Measurements from ENCODE around the gene CACFD1. TPM values are rescaled to one million over a fixed set of nuclear protein-coding genes. Genes with fewer than 3 reads are reported as not detected.

CACFD1 gene
- total RNA-seq, 1 experiment from 2014 or later = 22.5 TPM

DNA sequence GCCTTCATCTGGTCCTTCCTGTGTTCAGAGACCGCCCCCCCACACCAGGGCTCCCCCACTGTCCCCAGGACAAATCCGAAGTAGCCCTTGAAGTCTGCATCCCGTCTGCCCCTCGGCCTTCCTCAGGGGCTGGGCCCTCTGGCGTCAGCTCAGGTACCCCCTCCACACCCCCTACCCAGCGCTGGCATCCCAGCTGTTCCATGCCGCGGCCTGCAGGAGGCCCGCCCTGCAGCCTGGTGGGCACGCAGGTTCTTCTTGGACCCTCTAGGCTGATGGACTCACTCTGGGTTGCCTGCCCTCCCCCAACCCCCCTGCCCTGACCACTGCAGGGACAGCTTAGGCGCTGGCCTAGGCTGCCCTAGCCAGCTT is 12.5 kb downstream of the CACFD1 start:
- Mint-ChIP-seq H3K36me3 (peaks cover 3% of the 10 kb centered on the region; the same call in 1 of the 2 replicates), H3K27ac (no peak overlapping the region), H3K4me1 (0 out of 2 replicates have a peak, but pooled peaks cover 2% of the 10 kb centered on the region), H3K27me3 (ENCODE audit: low read depth) (no peaks in the 10 kb centered on the region), H3K9me3 (no peaks in the 10 kb centered on the region), H3K4me3 (no peak overlapping the region)
- ATAC-seq (no peak), DNase-seq (ENCODE audit: low spot score) (no peak)
- ChIA-PET POLR2A (interaction anchor here (1.0 kb wide), 2 partner anchors 9 to 13 kb away, joined by 3 to 4 read pairs; partner anchors contain the start of gene CACFD1), CTCF (interaction anchor here (0.7 to 1.8 kb wide), 3 partner anchors 12 to 18 kb away, joined by 3 to 7 read pairs (median 3); partner anchors contain the start of gene CACFD1)
- TF ChIP-seq HMGA2 (CRISPR knock-in tag; IDR thresholded peaks at IDR 0.05) (no peak), ATF1 (CRISPR knock-in tag; IDR thresholded peaks at IDR 0.05) (no peak), ETV6 (CRISPR knock-in tag; IDR thresholded peaks at IDR 0.05) (no peak)

DNA sequence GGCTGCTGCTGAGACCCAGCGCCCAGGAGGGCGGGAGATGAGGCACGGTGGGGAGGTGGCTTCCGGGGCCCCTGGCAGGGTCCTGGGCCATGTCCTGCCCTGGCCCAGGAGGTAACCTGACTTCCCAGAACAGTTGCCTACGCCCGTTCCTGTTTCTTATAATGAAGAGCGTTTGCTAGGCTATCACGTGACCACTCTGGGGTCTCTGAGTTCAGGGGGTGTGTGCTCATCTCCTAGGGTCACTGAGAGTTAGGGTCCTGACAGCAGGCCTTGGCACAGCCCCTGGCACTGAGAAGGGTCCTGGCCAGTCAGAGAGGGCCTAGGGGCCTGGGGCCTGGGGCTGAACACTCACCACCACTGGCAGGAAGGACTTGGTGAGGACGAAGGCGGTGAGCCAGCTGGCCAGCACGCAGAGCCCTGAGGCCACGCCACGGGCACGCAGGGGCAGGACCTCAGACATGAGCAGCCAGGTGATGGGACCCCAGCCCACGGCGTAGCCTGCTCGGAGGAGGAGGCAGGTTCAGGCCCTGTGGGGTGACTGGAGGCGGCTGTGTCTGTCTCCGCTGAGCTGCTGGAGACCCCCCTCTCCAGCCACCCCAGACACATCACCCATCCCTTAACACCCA is 13.1 kb downstream of the CACFD1 start:
- POLR2A ChIA-PET = no interaction called here
- ATAC-seq = no peak
- no peak overlapping the region for H3K27ac Mint-ChIP-seq
- peaks cover 3% of the 10 kb centered on the region; the same call in 1 of the 2 replicates for H3K36me3 Mint-ChIP-seq
- H3K27me3 Mint-ChIP-seq (ENCODE audit: low read depth) = no peaks in the 10 kb centered on the region
- peaks cover 6% of the 10 kb centered on the region; the same call in 1 of the 2 replicates for H3K4me1 Mint-ChIP-seq
- H3K9me3 Mint-ChIP-seq = no peaks in the 10 kb centered on the region
- no peak overlapping the region for H3K4me3 Mint-ChIP-seq
- CTCF ChIA-PET = interaction anchor here (0.5 to 1.8 kb wide), 2 partner anchors 14 to 44 kb away, joined by 3 to 7 read pairs; no protein-coding TSS in a partner anchor
- no peak for DNase-seq (ENCODE audit: low spot score)
- TF ChIP-seq MXD4 (CRISPR knock-in tag; IDR thresholded peaks at IDR 0.05; ENCODE audit: borderline replicate concordance) (no peak), OVOL2 (CRISPR knock-in tag; IDR thresholded peaks at IDR 0.05; ENCODE audit: borderline replicate concordance) (no peak), JUN (CRISPR knock-in tag; IDR thresholded peaks at IDR 0.05) (no peak), GTF2I (CRISPR knock-in tag; conservative IDR thresholded peaks at IDR 0.05) (no peak), CREB1 (CRISPR knock-in tag; IDR thresholded peaks at IDR 0.05) (no peak), NFE2L1 (CRISPR knock-in tag; IDR thresholded peaks at IDR 0.05) (no peak), RORB (CRISPR knock-in tag; IDR thresholded peaks at IDR 0.05) (no peak), PRRX2 (CRISPR knock-in tag; IDR thresholded peaks at IDR 0.05) (no peak), ZNF232 (CRISPR knock-in tag; IDR thresholded peaks at IDR 0.05) (no peak), FOXJ3 (CRISPR knock-in tag; IDR thresholded peaks at IDR 0.05; ENCODE audit: borderline replicate concordance) (no peak)
- TF ChIP-seq, protein P1, sequence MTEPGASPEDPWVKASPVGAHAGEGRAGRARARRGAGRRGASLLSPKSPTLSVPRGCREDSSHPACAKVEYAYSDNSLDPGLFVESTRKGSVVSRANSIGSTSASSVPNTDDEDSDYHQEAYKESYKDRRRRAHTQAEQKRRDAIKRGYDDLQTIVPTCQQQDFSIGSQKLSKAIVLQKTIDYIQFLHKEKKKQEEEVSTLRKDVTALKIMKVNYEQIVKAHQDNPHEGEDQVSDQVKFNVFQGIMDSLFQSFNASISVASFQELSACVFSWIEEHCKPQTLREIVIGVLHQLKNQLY (CRISPR knock-in tag; IDR thresholded peaks at IDR 0.05) = no peak
- TF ChIP-seq, protein P2, sequence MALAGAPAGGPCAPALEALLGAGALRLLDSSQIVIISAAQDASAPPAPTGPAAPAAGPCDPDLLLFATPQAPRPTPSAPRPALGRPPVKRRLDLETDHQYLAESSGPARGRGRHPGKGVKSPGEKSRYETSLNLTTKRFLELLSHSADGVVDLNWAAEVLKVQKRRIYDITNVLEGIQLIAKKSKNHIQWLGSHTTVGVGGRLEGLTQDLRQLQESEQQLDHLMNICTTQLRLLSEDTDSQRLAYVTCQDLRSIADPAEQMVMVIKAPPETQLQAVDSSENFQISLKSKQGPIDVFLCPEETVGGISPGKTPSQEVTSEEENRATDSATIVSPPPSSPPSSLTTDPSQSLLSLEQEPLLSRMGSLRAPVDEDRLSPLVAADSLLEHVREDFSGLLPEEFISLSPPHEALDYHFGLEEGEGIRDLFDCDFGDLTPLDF (CRISPR knock-in tag; IDR thresholded peaks at IDR 0.05) = no peak
- TF ChIP-seq, protein P3, sequence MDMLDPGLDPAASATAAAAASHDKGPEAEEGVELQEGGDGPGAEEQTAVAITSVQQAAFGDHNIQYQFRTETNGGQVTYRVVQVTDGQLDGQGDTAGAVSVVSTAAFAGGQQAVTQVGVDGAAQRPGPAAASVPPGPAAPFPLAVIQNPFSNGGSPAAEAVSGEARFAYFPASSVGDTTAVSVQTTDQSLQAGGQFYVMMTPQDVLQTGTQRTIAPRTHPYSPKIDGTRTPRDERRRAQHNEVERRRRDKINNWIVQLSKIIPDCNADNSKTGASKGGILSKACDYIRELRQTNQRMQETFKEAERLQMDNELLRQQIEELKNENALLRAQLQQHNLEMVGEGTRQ (CRISPR knock-in tag; IDR thresholded peaks at IDR 0.05) = no peak
- TF ChIP-seq, protein P4, sequence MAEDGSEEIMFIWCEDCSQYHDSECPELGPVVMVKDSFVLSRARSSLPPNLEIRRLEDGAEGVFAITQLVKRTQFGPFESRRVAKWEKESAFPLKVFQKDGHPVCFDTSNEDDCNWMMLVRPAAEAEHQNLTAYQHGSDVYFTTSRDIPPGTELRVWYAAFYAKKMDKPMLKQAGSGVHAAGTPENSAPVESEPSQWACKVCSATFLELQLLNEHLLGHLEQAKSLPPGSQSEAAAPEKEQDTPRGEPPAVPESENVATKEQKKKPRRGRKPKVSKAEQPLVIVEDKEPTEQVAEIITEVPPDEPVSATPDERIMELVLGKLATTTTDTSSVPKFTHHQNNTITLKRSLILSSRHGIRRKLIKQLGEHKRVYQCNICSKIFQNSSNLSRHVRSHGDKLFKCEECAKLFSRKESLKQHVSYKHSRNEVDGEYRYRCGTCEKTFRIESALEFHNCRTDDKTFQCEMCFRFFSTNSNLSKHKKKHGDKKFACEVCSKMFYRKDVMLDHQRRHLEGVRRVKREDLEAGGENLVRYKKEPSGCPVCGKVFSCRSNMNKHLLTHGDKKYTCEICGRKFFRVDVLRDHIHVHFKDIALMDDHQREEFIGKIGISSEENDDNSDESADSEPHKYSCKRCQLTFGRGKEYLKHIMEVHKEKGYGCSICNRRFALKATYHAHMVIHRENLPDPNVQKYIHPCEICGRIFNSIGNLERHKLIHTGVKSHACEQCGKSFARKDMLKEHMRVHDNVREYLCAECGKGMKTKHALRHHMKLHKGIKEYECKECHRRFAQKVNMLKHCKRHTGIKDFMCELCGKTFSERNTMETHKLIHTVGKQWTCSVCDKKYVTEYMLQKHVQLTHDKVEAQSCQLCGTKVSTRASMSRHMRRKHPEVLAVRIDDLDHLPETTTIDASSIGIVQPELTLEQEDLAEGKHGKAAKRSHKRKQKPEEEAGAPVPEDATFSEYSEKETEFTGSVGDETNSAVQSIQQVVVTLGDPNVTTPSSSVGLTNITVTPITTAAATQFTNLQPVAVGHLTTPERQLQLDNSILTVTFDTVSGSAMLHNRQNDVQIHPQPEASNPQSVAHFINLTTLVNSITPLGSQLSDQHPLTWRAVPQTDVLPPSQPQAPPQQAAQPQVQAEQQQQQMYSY (CRISPR knock-in tag; IDR thresholded peaks at IDR 0.05) = no peak
- TF ChIP-seq, protein P5, sequence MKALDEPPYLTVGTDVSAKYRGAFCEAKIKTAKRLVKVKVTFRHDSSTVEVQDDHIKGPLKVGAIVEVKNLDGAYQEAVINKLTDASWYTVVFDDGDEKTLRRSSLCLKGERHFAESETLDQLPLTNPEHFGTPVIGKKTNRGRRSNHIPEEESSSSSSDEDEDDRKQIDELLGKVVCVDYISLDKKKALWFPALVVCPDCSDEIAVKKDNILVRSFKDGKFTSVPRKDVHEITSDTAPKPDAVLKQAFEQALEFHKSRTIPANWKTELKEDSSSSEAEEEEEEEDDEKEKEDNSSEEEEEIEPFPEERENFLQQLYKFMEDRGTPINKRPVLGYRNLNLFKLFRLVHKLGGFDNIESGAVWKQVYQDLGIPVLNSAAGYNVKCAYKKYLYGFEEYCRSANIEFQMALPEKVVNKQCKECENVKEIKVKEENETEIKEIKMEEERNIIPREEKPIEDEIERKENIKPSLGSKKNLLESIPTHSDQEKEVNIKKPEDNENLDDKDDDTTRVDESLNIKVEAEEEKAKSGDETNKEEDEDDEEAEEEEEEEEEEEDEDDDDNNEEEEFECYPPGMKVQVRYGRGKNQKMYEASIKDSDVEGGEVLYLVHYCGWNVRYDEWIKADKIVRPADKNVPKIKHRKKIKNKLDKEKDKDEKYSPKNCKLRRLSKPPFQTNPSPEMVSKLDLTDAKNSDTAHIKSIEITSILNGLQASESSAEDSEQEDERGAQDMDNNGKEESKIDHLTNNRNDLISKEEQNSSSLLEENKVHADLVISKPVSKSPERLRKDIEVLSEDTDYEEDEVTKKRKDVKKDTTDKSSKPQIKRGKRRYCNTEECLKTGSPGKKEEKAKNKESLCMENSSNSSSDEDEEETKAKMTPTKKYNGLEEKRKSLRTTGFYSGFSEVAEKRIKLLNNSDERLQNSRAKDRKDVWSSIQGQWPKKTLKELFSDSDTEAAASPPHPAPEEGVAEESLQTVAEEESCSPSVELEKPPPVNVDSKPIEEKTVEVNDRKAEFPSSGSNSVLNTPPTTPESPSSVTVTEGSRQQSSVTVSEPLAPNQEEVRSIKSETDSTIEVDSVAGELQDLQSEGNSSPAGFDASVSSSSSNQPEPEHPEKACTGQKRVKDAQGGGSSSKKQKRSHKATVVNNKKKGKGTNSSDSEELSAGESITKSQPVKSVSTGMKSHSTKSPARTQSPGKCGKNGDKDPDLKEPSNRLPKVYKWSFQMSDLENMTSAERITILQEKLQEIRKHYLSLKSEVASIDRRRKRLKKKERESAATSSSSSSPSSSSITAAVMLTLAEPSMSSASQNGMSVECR (CRISPR knock-in tag; IDR thresholded peaks at IDR 0.05; ENCODE audit: borderline replicate concordance) = no peak
- TF ChIP-seq, protein P6, sequence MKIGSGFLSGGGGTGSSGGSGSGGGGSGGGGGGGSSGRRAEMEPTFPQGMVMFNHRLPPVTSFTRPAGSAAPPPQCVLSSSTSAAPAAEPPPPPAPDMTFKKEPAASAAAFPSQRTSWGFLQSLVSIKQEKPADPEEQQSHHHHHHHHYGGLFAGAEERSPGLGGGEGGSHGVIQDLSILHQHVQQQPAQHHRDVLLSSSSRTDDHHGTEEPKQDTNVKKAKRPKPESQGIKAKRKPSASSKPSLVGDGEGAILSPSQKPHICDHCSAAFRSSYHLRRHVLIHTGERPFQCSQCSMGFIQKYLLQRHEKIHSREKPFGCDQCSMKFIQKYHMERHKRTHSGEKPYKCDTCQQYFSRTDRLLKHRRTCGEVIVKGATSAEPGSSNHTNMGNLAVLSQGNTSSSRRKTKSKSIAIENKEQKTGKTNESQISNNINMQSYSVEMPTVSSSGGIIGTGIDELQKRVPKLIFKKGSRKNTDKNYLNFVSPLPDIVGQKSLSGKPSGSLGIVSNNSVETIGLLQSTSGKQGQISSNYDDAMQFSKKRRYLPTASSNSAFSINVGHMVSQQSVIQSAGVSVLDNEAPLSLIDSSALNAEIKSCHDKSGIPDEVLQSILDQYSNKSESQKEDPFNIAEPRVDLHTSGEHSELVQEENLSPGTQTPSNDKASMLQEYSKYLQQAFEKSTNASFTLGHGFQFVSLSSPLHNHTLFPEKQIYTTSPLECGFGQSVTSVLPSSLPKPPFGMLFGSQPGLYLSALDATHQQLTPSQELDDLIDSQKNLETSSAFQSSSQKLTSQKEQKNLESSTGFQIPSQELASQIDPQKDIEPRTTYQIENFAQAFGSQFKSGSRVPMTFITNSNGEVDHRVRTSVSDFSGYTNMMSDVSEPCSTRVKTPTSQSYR (CRISPR knock-in tag; IDR thresholded peaks at IDR 0.05) = no peak
- TF ChIP-seq, protein P7, sequence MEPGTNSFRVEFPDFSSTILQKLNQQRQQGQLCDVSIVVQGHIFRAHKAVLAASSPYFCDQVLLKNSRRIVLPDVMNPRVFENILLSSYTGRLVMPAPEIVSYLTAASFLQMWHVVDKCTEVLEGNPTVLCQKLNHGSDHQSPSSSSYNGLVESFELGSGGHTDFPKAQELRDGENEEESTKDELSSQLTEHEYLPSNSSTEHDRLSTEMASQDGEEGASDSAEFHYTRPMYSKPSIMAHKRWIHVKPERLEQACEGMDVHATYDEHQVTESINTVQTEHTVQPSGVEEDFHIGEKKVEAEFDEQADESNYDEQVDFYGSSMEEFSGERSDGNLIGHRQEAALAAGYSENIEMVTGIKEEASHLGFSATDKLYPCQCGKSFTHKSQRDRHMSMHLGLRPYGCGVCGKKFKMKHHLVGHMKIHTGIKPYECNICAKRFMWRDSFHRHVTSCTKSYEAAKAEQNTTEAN (CRISPR knock-in tag; IDR thresholded peaks at IDR 0.05) = no peak

All from WTC11 (cell line).